ENCODE data around the gene PRTN3. TPM values are rescaled to one million over a fixed set of nuclear protein-coding genes. Genes with fewer than 3 reads are reported as not detected.

Gene PRTN3
- total and polyA plus RNA-seq, 4 donors, result 0.58 to 23.3 (median 9.7) TPM

- H3K9me3 ChIP-seq (ENCODE audit: control insufficient read depth in 4 of 4, insufficient read depth in 3 of 4, low read length in 3 of 4), result no peaks in the 10 kb centered on the region
- peaks cover 0 to 21% (median 11%) of the 10 kb centered on the region in 5 donors for H3K4me1 ChIP-seq (ENCODE audit: control insufficient read depth in 5 of 5, insufficient read depth in 5 of 5, low read length in 5 of 5)
- WGBS, 2 donors, result 70 to 77% methylated on average over 16 of the region's 16 CpGs
- H3K4me3 ChIP-seq, result no peak overlapping the region
- no peak for TF ChIP-seq CTCF (IDR thresholded peaks at IDR 0.05; ENCODE audit: control extremely low read depth, extremely low read depth)
- ATAC-seq (ENCODE audit: insufficient read depth, low FRiP score) (no peak), DNase-seq (no peak)
- no peaks in the 10 kb centered on the region for H3K36me3 ChIP-seq (ENCODE audit: control insufficient read depth in 4 of 4, insufficient read depth in 4 of 4, low read length in 4 of 4)
- H3K27me3 ChIP-seq (ENCODE audit: control insufficient read depth in 3 of 3, insufficient read depth in 3 of 3, low read length in 2 of 3), result no peaks in the 10 kb centered on the region
- H3K9ac ChIP-seq (ENCODE audit: insufficient read depth in 1 of 2, low read length in 2 of 2), result no peak overlapping the region
- peak overlapping the region; percentile 24 to 68 for H3K27ac ChIP-seq (ENCODE audit: low read depth in 1 of 2, low read length in 1 of 2)
Observed at GRCh38 chr19:792306-792885, 48.4 kb upstream of the PRTN3 start.

- no peak for DNase-seq
- no peak overlapping the region for H3K9ac ChIP-seq (ENCODE audit: insufficient read depth in 1 of 2, low read length in 2 of 2)
- no peak for TF ChIP-seq CTCF (IDR thresholded peaks at IDR 0.05; ENCODE audit: control extremely low read depth, extremely low read depth)
- no peaks in the 10 kb centered on the region for H3K9me3 ChIP-seq (ENCODE audit: control insufficient read depth in 4 of 4, insufficient read depth in 3 of 4, low read length in 3 of 4)
- H3K27ac ChIP-seq (ENCODE audit: low read depth in 1 of 2, low read length in 1 of 2), result no peak overlapping the region
- no peak for ATAC-seq (ENCODE audit: insufficient read depth, low FRiP score)
- H3K27me3 ChIP-seq (ENCODE audit: control insufficient read depth in 3 of 3, insufficient read depth in 3 of 3, low read length in 2 of 3), result no peaks in the 10 kb centered on the region
- WGBS, 2 donors, result 94 to 96% methylated on average over 12 of the region's 12 CpGs
- peaks cover 0 to 21% (median 9%) of the 10 kb centered on the region in 5 donors for H3K4me1 ChIP-seq (ENCODE audit: control insufficient read depth in 5 of 5, insufficient read depth in 5 of 5, low read length in 5 of 5)
- peaks cover 0 to 5% (median 0%) of the 10 kb centered on the region in 4 donors for H3K36me3 ChIP-seq (ENCODE audit: control insufficient read depth in 4 of 4, insufficient read depth in 4 of 4, low read length in 4 of 4)
- no peak overlapping the region for H3K4me3 ChIP-seq
Observed at GRCh38 chr19:793806-794205, 47.0 kb upstream of the PRTN3 start.

DNA sequence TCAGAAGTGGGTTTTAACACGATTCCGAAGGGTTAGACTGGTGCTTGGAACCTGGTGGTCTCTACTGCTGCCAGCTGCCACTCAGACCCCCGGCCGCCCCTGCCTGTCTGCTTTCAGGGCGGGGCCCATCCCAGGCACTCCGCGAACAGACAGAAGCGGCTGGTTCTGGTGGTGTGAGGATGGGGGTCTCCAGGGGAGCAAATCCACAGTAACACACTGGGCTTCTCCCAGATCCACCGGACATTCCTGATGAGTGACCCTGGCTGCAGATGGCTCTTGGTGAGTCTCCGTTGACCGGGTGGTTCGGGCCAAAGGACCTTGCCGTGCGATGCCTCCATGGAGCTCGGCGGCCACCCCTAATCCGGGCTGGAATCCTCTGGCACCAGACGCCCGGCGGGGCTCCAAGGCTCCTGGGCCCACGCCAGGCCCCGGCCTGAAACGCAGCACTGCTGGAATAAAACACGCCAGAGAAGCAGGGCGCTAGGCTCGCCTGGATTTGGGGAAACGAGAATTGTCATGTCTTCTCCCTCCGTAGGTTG lies 45.7 kb upstream of the PRTN3 start:
- H3K4me3 ChIP-seq, result no peak overlapping the region
- no peak for DNase-seq
- TF ChIP-seq CTCF (IDR thresholded peaks at IDR 0.05; ENCODE audit: control extremely low read depth, extremely low read depth), result no peak
- no peak for ATAC-seq (ENCODE audit: insufficient read depth, low FRiP score)
- H3K36me3 ChIP-seq (ENCODE audit: control insufficient read depth in 4 of 4, insufficient read depth in 4 of 4, low read length in 4 of 4), result peaks cover 0 to 12% (median 3%) of the 10 kb centered on the region in 4 donors
- WGBS, 2 donors, result 87 to 95% methylated on average over 28 of the region's 28 CpGs
- no peaks in the 10 kb centered on the region for H3K27me3 ChIP-seq (ENCODE audit: control insufficient read depth in 3 of 3, insufficient read depth in 3 of 3, low read length in 2 of 3)
- H3K9ac ChIP-seq (ENCODE audit: insufficient read depth in 1 of 2, low read length in 2 of 2), result no peak overlapping the region
- H3K4me1 ChIP-seq (ENCODE audit: control insufficient read depth in 5 of 5, insufficient read depth in 5 of 5, low read length in 5 of 5), result peaks cover 2 to 18% (median 9%) of the 10 kb centered on the region in 5 donors
- H3K9me3 ChIP-seq (ENCODE audit: control insufficient read depth in 4 of 4, insufficient read depth in 3 of 4, low read length in 3 of 4), result no peaks in the 10 kb centered on the region
- H3K27ac ChIP-seq (ENCODE audit: low read depth in 1 of 2, low read length in 1 of 2), result peak overlapping the region in 1 of 2 donors; percentile 8

Data from lung (tissue), 12 donors.